ENCODE results near the gene BLTP1.

GRCh38 chr4:122156819-122157218, 4.7 kb downstream of the BLTP1 start:
- TF ChIP-seq TRIM28 (IDR thresholded peaks at IDR 0.05) (no peak), ZNF146 (CRISPR knock-in tag; IDR thresholded peaks at IDR 0.05; ENCODE audit: unreplicated experiment) (no peak), CHD4 (IDR thresholded peaks at IDR 0.05; ENCODE audit: insufficient read depth, insufficient replicate concordance, low read depth, low read length, poor library complexity, severe bottlenecking) (no peak), CBX1 (IDR thresholded peaks at IDR 0.05; ENCODE audit: low read depth) (no peak), CREBBP (IDR thresholded peaks at IDR 0.05; ENCODE audit: low read depth, low read length) (no peak), RFX5 (IDR thresholded peaks at IDR 0.05; ENCODE audit: low read depth, low read length) (no peak), ZNF253 (CRISPR knock-in tag; conservative IDR thresholded peaks at IDR 0.05) (no peak), NR2C1 (IDR thresholded peaks at IDR 0.05) (no peak), NR2C1 (tag; IDR thresholded peaks at IDR 0.05) (no peak), BCLAF1 (IDR thresholded peaks at IDR 0.05; ENCODE audit: borderline replicate concordance in 1 of 2, control insufficient read depth in 1 of 2, low read depth in 2 of 2, low read length in 1 of 2) (no peak)

Data from K562 (cell line).